Left hindlimb (tissue), 1 donor: ENCODE data around the gene ARAP2.
"Not testable (repeated sequence)": the region's sequence is repeated elsewhere in the genome, so short reads cannot be mapped to it uniquely, and the experiment has no call there.

ENCODE experiments used
- DNase-seq: peaks from one replicate; pipeline ENCODE4 v3.0.0-alpha.2; 2018

Gene ARAP2

GRCh38 chr4:36182315-36182714, 62.0 kb downstream of the ARAP2 start:
- DNase-seq = not testable (repeated sequence)

- DNase-seq = no peak
These were observed 64.1 kb downstream of the ARAP2 start for GRCh38 chr4:36180206-36180605.

- DNase-seq = no peak
These were observed 65.8 kb downstream of the ARAP2 start for GRCh38 chr4:36178484-36178883.

GRCh38 chr4:36177946-36178345, 66.4 kb downstream of the ARAP2 start:
- no peak for DNase-seq

GRCh38 chr4:36174570-36174969, 69.7 kb downstream of the ARAP2 start:
- DNase-seq = no peak

- no peak for DNase-seq
These were observed 70.4 kb downstream of the ARAP2 start for GRCh38 chr4:36173905-36174304.

- DNase-seq = no peak
These were observed 71.7 kb downstream of the ARAP2 start for GRCh38 chr4:36172656-36173055.

- no peak for DNase-seq
These were observed 76.0 kb downstream of the ARAP2 start for GRCh38 chr4:36168127-36168878.

- DNase-seq = no peak
These were observed 78.7 kb downstream of the ARAP2 start for GRCh38 chr4:36165631-36166005.

- no peak for DNase-seq
These were observed 79.2 kb downstream of the ARAP2 start for GRCh38 chr4:36164900-36165630.

- DNase-seq = no peak
These were observed 81.1 kb downstream of the ARAP2 start for GRCh38 chr4:36163198-36163597.

- no peak for DNase-seq
These were observed 85.1 kb downstream of the ARAP2 start for GRCh38 chr4:36159208-36159607.

- no peak for DNase-seq
These were observed 91.6 kb downstream of the ARAP2 start for GRCh38 chr4:36152735-36153134.

- no peak for DNase-seq
These were observed 101.8 kb downstream of the ARAP2 start for GRCh38 chr4:36142504-36142903.

GRCh38 chr4:36141186-36141585, 103.1 kb downstream of the ARAP2 start:
- DNase-seq = no peak

GRCh38 chr4:36140421-36140820, 103.9 kb downstream of the ARAP2 start:
- no peak for DNase-seq

GRCh38 chr4:36138220-36138619, 106.1 kb downstream of the ARAP2 start:
- no peak for DNase-seq

- DNase-seq = no peak
These were observed 107.0 kb downstream of the ARAP2 start for GRCh38 chr4:36137336-36137735.

- DNase-seq = no peak
These were observed 110.7 kb downstream of the ARAP2 start for GRCh38 chr4:36133658-36134057.

- no peak for DNase-seq
These were observed 111.2 kb downstream of the ARAP2 start for GRCh38 chr4:36133086-36133485.

GRCh38 chr4:36130641-36131040, 113.7 kb downstream of the ARAP2 start:
- no peak for DNase-seq

- DNase-seq = no peak
These were observed 115.6 kb downstream of the ARAP2 start for GRCh38 chr4:36128689-36129088.

GRCh38 chr4:36123906-36124305, 120.4 kb downstream of the ARAP2 start:
- DNase-seq = no peak

- DNase-seq = no peak
These were observed 129.0 kb downstream of the ARAP2 start for GRCh38 chr4:36115312-36115711.

- DNase-seq = no peak
These were observed 133.1 kb downstream of the ARAP2 start for GRCh38 chr4:36111172-36111571.
